Omental fat pad (tissue), 4 donors: Measurements from ENCODE around the gene SIGLEC5. TPM values are rescaled to one million over a fixed set of nuclear protein-coding genes. Genes with fewer than 3 reads are reported as not detected.

Experiments used
- ATAC-seq: fragments of 150-250 bp; one replicate; pipeline ENCODE4 v1.9.1; 2016; ENCODE audit warnings: mild to moderate bottlenecking, moderate library complexity; ENCODE audit not compliant: low FRiP score
- DNase-seq: peaks from one replicate; pipeline ENCODE4 v3.0.0-alpha.2; 2019; ENCODE audit warnings: low spot score
- CTCF ChIP-seq, 3 donors: fragments of 450-650 bp; IDR thresholded peaks; one replicate each; pipeline ENCODE4 v1.5.1; 2016 to 2017; ENCODE audit warnings: antibody characterized with exemption in 3 of 3, mild to moderate bottlenecking in 3 of 3, moderate library complexity in 2 of 3
- total RNA-seq, 4 donors: library from RNA; depleted of rRNA; stranded (reverse); fragments of >200 nt; gene quantifications; one replicate each; pipeline ENCODE4 v1.1.0, GENCODE V29; 2016

The SIGLEC5 gene
- total RNA-seq, 4 donors from 2014 or later, result 0.19 TPM; not detected in 3

DNA sequence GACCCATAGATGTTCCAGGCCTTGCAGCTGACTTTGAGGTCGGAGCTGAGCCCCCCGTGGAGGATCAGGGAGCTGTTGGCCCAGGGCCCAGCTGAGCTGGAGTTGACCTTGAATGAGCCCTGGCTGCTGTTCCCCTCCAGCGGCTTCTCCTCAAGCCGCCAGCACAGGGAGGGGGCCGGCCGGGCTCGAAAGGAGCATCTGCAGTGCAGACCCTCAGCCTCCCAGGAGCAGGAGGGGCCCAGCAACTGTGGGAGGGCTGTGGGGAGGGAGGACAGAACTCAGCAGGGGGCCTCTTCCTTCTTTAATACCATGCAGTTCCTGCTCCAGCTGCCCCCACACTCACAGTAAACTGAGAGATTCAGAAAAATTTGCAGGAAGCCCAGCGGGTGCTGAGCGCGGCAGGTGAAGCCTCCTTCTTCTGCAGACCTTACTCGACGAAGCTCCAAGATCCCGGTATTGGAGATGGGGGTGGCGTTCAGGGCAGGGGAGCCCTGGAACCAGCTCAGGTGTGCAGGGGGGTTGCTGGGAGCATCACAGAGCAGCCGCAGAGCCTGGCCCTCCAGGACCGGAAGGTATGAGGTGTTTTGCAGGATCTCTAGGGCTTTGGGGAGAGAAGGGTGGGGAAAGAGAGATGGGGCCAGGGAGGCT lies 2.6 kb downstream of the SIGLEC5 start:
- ATAC-seq, result no peak
- DNase-seq, result no peak
- TF ChIP-seq CTCF (IDR thresholded peaks at IDR 0.05), result no peak

GRCh38 chr19:51626675-51627074 lies 3.5 kb downstream of the SIGLEC5 start:
- no peak for TF ChIP-seq CTCF (IDR thresholded peaks at IDR 0.05)
- ATAC-seq, result no peak

GRCh38 chr19:51621178-51621577 lies 9.0 kb downstream of the SIGLEC5 start:
- no peak for TF ChIP-seq CTCF (IDR thresholded peaks at IDR 0.05)
- no peak for ATAC-seq
- DNase-seq, result no peak

More at GRCh38 chr19:51626675-51627074, 3.5 kb downstream of the SIGLEC5 start:
- DNase-seq, result no peak

DNA sequence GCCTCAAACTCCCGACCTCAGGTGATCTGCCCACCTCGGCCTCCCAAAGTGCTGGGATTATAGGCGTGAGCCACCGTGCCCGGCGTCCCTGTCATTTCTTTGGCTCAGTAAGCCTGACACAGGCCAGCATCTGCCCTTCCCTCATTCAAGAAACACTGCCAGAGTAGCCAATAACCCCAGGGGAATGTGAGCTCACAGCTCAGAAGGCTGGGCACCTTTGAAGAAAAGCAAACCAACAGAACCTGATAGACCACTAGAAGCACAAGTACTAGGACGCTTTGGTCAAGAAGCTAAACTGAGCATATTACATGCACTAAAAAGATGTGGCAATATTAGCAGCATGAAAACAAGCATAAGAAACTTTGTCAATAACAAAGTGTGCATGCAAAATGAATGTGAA lies 14.2 kb downstream of the SIGLEC5 start:
- TF ChIP-seq CTCF (IDR thresholded peaks at IDR 0.05), result no peak
- no peak for DNase-seq
- no peak for ATAC-seq

DNA sequence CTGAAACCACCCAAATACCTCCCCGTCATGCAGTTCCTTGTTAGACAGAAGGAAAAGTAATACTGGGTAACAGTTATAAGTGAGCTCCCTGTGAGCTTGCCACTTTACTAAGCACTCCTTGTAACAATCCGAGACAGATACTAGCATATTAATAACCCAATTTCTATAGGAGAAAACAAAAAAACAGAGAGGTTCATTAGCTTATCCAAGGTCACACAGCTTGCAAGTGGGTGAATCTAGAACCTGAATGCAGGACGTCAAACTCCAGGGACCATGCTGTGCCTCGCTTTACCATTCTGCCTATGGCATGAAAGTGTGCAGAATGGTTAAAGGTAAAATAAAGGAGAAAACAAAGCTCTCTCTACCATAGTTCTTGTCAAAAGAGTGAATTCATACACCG lies 15.4 kb downstream of the SIGLEC5 start:
- no peak for DNase-seq
- no peak for TF ChIP-seq CTCF (IDR thresholded peaks at IDR 0.05)
- no peak for ATAC-seq

DNA sequence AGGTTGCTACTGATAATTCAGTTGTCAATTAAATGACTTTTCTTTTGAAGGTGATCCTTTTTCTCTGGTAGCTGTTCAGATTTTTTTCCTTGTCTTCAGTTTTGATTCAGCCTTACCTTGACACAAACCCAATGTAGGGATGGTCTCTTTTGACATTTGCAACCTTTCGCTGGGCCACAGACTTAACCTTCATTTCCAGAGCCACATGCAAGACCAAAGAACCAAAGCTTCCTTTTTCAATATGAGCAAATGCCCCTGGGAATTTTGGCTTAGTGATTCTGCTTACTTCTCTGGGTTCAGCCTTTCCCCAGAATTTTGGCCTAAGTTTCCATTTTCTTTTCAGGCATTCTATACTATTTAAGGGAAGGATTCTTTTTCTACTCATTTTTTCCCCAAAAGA lies 19.6 kb downstream of the SIGLEC5 start:
- ATAC-seq (no peak), DNase-seq (no peak)
- no peak for TF ChIP-seq CTCF (IDR thresholded peaks at IDR 0.05)

DNA sequence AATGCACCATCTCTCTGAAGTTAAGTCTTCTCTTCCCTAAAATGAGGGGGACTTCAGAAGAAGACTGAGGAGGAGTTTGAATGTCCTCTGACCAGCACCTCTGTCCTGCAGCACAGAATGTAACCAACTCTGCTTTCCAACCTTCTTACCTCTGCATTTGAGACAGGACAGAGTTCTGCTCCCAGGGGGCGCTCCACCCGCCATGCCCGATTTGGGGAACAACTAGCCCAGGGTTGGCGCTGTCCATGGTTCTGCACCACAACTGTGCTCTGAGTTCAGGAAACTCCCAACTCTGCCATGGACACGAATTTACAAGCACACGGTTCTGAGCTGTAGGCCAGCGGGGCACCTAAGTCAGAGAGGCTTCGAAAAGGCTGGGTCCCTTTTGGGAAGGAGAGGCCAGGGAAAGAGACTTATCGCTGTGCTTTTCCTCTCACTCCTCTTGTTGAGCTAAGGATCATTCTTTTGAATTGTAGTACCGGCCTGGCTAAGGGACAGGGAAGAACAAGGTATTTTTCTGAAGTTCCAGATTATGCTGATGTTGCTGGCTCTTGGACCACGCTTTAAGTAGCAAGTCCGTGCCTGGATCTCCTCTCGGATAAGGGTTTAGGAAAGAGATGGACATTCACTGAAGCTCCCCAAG lies 22.2 kb downstream of the SIGLEC5 start:
- TF ChIP-seq CTCF (IDR thresholded peaks at IDR 0.05), result no peak
- DNase-seq (peak; percentile 77), ATAC-seq (no peak)
